Transverse colon (tissue), 4 donors: Measurements from ENCODE around the gene ZNF280B. TPM values are rescaled to one million over a fixed set of nuclear protein-coding genes. Genes with fewer than 3 reads are reported as not detected.

Experiments used
- DNase-seq: peaks from one replicate; pipeline ENCODE4 v3.0.0-alpha.2; 2019
- H3K27ac ChIP-seq, 4 donors: fragments of 200-600 bp; sonication (generic); 2 replicates each; pipeline ENCODE4 v1.5.1; 2016 to 2018; ENCODE audit warnings: inconsistent platforms in 4 of 4
- H3K27me3 ChIP-seq: fragments of 200-600 bp; sonication (generic); 2 replicates; pipeline ENCODE4 v1.5.1; 2017; ENCODE audit warnings: inconsistent platforms
- H3K36me3 ChIP-seq, 4 donors: fragments of 200-600 bp; sonication (generic); 2 replicates each; pipeline ENCODE4 v1.5.1; 2017 to 2019; ENCODE audit warnings: inconsistent platforms in 4 of 4
- H3K4me1 ChIP-seq, 4 donors: fragments of 200-600 bp; sonication (generic); 2 replicates each; pipeline ENCODE4 v1.5.1; 2017 to 2020; ENCODE audit warnings: inconsistent platforms in 4 of 4
- H3K4me3 ChIP-seq, 4 donors: fragments of 200-600 bp; sonication (generic); 1 replicate in 1 of 4; 2 replicates in 3 of 4; pipeline versions ENCODE4 v1.5.1 to v1.6.1; 2017 to 2019; ENCODE audit warnings: inconsistent platforms in 4 of 4
- H3K9me3 ChIP-seq, 2 donors: fragments of 200-600 bp; sonication (generic); 2 replicates each; pipeline ENCODE4 v1.5.1; 2017 to 2019; ENCODE audit warnings: inconsistent platforms in 2 of 2
- CTCF ChIP-seq, 5 experiments: fragments of 200-600 bp in 3 of 5; fragments of 450-650 bp in 2 of 5; sonication (generic) in 3 of 5; IDR thresholded peaks; 1 replicate in 2 of 5; 2 replicates in 3 of 5; pipeline ENCODE4 v1.5.1; 2016 to 2017; ENCODE audit warnings: antibody characterized with exemption in 5 of 5, inconsistent platforms in 3 of 5, mild to moderate bottlenecking in 2 of 5, moderate library complexity in 1 of 5
- EP300 ChIP-seq: sonication (generic); formaldehyde crosslinking; IDR thresholded peaks from one replicate; pipeline ENCODE4 v1.6.1; 2017; ENCODE audit warnings: antibody characterized with exemption, low read depth
- POLR2A ChIP-seq: fragments of 450-650 bp; IDR thresholded peaks from one replicate; pipeline ENCODE4 v1.6.1; 2016; ENCODE audit warnings: antibody characterized with exemption, mild to moderate bottlenecking, moderate library complexity
- POLR2AphosphoS5 ChIP-seq, 3 donors: sonication (generic); formaldehyde crosslinking; IDR thresholded peaks; one replicate each; pipeline ENCODE4 v1.6.1; 2016; ENCODE audit warnings: antibody characterized with exemption in 3 of 3
- WGBS, 2 donors: methylation state at CpG; one replicate each; pipeline ENCODE4 v1.1.5; 2018; ENCODE audit warnings: low coverage in 1 of 2; 5-methylcytosine and 5-hydroxymethylcytosine counted together
- in situ Hi-C, 4 donors: fragments of 200-750 bp; cut with MboI; loops; one replicate each; pipeline versions ENCODE4 v1.15.0 to v1.15.1; 2017; ENCODE audit warnings: low sequenced_read_pairs in 3 of 4, low pct_ligation_motif_present in 1 of 4, low pct_unique_long_range_greater_than_20kb in 1 of 4
- intact Hi-C: fragments of 100-400 bp; cut with DNase I; formaldehyde crosslinking; loops from one replicate; pipeline ENCODE4 v1.15.1; 2023; ENCODE audit warnings: low total_unique reads
- total RNA-seq, 4 donors: library from RNA; depleted of rRNA; stranded (reverse); fragments of >200 nt; gene quantifications; one replicate each; pipeline ENCODE4 v1.1.0, GENCODE V29; 2016

ZNF280B gene
- total RNA-seq, 4 donors from 2014 or later = 0.41 to 0.79 (median 0.60) TPM; not detected in 1

- WGBS, 2 donors = 78% methylated on average over 2 of the region's 2 CpGs; no CpG with 5 or more reads in 1 of the 2 donors
- Histone ChIP-seq H3K36me3 (no peaks in the 10 kb centered on the region), H3K9me3 (no peaks in the 10 kb centered on the region), H3K27me3 (no peaks in the 10 kb centered on the region), H3K4me3 (no peak overlapping the region), H3K27ac (no peak overlapping the region), H3K4me1 (no peaks in the 10 kb centered on the region)
- in situ Hi-C loops (no loop called here), intact Hi-C loops (loop anchor here (1.0 kb wide), 1 partner anchor 31 kb away; no protein-coding TSS in a partner anchor)
- TF ChIP-seq EP300 (no peak), POLR2AphosphoS5 (IDR thresholded peaks at IDR 0.05) (no peak), CTCF (IDR thresholded peaks at IDR 0.05) (no peak), POLR2A (no peak)
- no peak for DNase-seq
Observed at GRCh38 chr22:22528780-22529179, 20.2 kb upstream of the ZNF280B start.

GRCh38 chr22:22527312-22527711 lies 18.8 kb upstream of the ZNF280B start:
- no peak for DNase-seq
- no peaks in the 10 kb centered on the region for H3K27me3 ChIP-seq
- H3K4me3 ChIP-seq = no peak overlapping the region
- H3K36me3 ChIP-seq = no peaks in the 10 kb centered on the region
- in situ Hi-C loops (no loop called here), intact Hi-C loops (no loop called here)
- H3K27ac ChIP-seq = no peak overlapping the region
- H3K9me3 ChIP-seq = no peaks in the 10 kb centered on the region
- H3K4me1 ChIP-seq = no peaks in the 10 kb centered on the region
- WGBS, 2 donors = 67 to 70% methylated on average over 2 to 5 of the region's 5 CpGs
- TF ChIP-seq CTCF (IDR thresholded peaks at IDR 0.05) = no peak
- no peak for TF ChIP-seq EP300
- no peak for TF ChIP-seq POLR2A
- no peak for TF ChIP-seq POLR2AphosphoS5 (IDR thresholded peaks at IDR 0.05)

- Histone ChIP-seq H3K4me1 (no peaks in the 10 kb centered on the region), H3K9me3 (no peaks in the 10 kb centered on the region), H3K36me3 (no peaks in the 10 kb centered on the region), H3K4me3 (no peak overlapping the region), H3K27me3 (peaks cover 6% of the 10 kb centered on the region), H3K27ac (no peak overlapping the region)
- DNase-seq = no peak
- in situ Hi-C loops (no loop called here), intact Hi-C loops (no loop called here)
- TF ChIP-seq EP300 (no peak), CTCF (IDR thresholded peaks at IDR 0.05) (no peak), POLR2AphosphoS5 (IDR thresholded peaks at IDR 0.05) (no peak), POLR2A (no peak)
- 37 to 75% methylated on average over 3 to 4 of the region's 4 CpGs for WGBS, 2 donors
Observed at GRCh38 chr22:22526125-22526912, 17.8 kb upstream of the ZNF280B start.

GRCh38 chr22:22523494-22523893 lies 15.0 kb upstream of the ZNF280B start:
- in situ Hi-C loops (no loop called here), intact Hi-C loops (no loop called here)
- no peak for DNase-seq
- 68 to 76% methylated on average over 4 to 6 of the region's 6 CpGs for WGBS, 2 donors
- no peaks in the 10 kb centered on the region for H3K9me3 ChIP-seq
- no peak overlapping the region for H3K4me3 ChIP-seq
- H3K4me1 ChIP-seq = no peaks in the 10 kb centered on the region
- no peak overlapping the region for H3K27ac ChIP-seq
- peaks cover 6% of the 10 kb centered on the region for H3K27me3 ChIP-seq
- TF ChIP-seq CTCF (IDR thresholded peaks at IDR 0.05) (no peak), EP300 (no peak), POLR2A (no peak), POLR2AphosphoS5 (IDR thresholded peaks at IDR 0.05) (no peak)
- no peaks in the 10 kb centered on the region for H3K36me3 ChIP-seq
